DMS114 treated with DMSO at 0.1 percent for 48 hours (cell line): ENCODE measurements around the gene ELFN1.

Experiments used
- DNase-seq: peaks from one replicate; lab custom pipeline; 2025; ENCODE audit not compliant: unreplicated experiment; lab: John Stamatoyannopoulos, UW

The ELFN1 gene

DNA sequence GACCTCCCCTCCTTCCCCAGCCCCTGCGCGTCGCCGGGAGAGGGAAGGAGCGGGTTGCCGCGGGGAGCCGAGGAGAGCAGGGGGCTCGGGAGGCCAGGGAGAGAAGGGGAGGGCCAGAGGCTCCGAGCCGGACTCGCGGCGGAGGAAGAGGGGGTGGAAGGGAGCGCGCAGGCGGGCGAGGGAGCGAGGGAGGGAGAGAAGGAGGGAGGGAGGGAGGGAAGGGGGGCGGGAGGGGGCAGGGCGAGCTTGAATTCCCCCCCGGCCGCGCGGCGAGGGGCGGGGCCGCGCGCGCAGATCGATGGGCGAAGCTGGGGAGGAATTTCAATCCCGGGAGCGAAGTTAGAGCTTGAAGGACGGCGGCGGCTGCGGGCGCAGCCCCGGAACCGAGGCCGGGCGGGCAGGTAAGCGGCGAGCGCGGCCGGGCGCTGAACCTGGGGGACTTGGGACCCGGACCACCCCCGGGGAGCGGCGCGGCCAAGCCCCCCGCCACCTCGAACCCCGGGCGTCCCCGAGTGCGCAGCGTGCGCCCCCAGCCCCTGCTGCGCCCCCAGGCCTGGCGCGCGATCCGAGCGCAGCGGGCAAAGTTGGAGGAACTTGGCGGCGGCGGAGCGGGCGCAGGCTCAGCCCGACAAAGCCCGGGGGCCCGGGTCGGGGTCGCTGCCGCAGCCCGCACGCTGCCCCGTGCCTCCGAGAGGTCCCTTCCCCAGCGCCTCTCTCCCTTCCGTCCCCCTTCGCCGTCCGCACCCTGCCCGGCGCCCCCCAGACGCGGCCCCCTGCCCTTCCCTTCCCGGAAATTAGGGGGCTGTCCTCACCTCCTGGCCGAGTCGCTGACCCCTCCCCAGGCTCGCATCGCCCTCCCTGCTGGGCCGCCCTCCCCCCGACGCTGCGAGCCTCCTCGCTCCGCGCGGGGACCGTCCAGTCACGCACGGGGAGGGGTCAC is at the start of gene ELFN1:
TSS of gene ELFN1 (plus strand) at position 324 of the 940 bp plus-strand sequence. CDS start 74,320 bp downstream, outside the sequence.
- peak; percentile 37 for DNase-seq

DNA sequence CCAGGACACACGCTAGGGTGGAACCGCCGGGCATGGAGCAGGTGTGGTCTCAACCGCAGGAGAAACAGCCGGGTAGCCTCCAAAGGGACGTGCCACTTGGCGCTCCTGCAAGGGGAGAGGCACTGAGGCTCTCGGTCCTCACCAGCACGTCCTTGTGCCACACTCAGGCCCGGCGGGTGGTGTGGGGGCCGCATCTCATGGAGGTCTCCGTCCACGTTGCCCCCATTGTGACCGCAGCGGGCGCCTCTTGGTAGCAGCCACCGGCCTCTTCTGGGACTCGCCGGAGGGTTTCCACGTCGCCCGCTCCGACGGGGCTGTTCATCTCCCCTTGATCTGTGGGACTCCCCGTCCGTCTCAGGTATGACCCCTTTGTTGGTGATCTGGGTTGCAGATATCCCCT is 49.2 kb upstream of the ELFN1 start:
- no peak for DNase-seq

DNA sequence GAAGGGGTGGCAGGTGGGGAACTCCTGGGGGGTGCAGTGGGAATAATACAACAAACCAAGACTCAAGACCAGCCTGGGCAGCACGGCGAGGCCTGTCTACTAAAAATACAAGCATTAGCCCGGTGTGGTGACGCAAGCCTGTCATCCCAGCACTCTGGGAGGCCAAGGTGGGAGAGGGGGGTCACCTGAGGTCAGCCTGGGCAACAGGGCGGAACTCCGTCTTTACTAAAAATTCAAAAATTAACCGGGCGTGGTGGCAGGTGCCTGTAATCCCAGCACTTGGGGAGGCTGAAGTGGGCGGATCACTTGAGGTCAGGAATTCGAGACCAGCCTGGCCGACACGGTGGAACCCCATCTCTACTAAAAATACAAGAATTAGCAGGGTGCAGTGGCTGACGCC is 48.4 kb upstream of the ELFN1 start:
- DNase-seq = no peak

DNA sequence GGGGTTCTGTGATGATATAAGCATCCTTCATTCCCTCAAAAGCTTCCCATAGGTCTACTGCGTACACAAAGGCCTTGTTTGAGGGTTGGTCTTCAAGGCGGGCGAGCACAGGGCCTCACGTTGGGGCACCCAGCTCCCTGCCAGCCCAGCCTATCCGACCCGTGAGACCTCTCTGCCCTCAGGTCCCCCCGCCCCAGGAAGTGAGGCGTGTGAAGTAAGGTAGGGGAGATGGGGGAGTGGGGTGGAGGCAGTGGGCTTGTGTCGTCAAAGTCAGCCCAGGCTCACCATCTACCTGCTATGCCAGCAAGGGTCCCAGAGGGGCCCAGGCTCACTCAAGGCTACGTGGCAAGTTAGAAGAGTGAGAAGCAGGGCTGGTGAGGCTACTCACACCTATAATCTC is 47.6 kb upstream of the ELFN1 start:
- DNase-seq = no peak

DNA sequence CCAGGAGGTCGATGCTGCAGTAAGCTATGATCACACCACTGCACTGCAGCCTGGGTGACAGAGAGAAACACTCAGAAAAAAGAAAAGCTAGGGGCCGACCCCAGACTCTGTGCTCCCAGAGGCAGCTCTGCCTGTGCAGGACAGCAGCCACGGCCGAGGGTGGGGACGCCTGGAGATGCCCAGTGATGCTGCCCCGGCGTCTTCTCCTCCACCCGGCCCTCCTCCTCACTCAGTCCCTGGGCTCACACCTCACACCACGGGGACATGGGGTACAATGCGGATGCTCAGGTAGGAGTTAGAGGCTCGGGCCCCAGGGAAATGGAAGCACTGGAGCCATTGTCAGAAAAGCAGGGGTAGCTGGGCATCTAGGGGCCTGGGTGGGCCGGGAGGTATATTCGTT is 46.3 kb upstream of the ELFN1 start:
- no peak for DNase-seq

DNA sequence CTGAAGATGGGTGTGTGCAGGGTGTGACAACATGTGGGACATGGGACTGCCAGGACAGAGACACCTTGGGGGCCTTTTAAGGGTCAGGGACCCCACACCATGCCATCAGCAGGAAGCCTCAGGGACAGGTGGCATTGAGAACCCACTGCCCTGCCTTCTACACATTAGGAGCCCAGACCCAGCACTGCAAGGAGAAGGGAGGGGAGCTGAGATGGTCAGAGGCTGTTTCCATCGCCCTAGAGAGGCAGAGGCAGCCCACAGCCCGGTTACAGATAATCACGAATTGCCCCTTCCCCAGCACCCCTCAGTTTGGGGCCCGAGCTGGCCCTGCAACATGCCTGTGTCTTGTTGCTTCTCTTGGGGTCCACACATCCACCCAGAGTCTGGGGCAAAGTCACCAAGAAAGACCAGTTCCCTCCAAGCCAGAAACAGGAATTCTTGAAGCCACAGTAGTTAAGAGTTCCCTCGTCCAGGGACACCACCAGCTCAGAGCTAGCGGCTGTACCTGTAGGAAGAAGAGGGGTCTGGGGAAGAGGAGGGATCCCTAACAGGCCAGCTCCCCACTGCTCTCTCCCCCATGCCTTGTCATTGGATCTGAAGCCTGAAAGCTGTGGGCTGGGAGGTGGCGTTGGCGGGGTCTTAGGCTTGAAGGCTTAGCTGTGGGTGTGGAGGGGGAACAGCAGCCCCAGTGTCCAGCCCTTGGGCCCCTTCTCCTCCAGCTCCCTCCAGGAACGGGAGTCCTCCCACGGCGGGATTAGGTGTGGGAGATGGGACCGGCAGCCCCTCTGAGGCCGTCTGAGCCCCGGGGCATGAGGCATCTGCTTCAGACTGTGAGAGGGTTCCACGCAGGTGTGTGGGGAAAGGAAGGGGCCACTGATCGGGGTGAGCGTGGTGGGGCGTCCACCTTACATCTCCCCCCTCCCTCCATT is 44.8 kb upstream of the ELFN1 start:
- no peak for DNase-seq

DNA sequence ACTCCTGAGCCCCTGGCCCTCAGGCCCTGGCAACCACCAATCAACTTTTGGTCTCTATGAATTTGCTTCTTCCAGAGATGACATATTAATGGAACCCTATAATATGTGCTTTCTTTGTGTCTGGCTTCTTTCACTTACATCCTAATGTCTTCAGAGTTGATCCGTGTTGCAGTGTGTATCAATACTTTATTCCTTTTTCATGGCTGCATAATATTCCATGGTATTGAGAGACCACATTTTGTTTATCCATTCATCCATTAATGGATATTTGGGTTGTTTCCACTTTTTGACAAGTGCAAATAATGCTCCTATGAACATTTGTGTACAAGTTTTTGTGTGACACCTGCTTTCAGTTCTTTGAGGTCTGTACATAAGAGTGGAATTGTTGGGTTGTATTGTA is 43.3 kb upstream of the ELFN1 start:
- no peak for DNase-seq

DNA sequence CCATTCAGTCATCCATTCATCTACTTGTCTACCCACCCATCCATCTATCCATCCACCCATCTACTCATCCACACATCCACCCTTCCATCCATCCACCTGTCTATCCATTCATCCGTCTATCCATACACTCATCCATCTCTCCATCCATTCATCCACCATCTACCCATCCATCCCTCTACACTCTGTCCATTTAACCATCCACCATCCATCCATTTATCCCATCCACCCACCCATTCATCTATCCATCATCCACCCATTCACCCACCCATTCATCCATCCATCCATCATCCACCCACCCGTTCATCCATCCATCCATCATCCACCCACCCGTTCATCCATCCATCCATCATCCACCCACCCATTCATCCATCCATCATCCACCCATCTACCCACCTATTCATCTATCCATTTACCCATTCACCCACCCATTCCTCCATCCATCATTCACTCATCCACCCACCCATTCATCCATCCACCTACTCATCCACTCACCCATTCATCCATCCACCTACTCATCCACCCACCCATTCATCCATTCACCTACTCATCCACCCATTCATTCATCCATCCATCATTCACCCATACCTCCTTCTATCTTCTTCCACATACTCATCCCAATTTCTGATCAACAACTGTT is 39.3 kb upstream of the ELFN1 start:
- DNase-seq = no peak

DNA sequence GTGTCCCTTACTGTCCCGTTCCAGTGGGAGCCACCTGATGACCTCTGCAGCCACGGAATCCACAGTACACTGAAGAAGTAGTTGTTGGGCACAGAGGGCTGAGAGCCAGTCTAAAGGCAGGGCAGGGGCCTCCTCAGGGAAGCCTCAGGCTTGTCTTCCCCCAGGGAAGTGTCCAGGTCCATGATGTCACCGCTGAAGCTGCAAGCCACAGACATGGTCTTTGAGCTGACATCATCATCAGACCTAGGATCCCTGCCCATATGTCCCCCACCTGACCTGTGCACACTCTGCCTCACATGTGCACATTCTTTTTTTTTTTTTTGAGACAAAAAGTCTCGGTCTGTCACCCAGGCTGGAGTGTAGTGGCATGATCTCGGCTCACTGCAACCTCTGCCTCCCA is 38.4 kb upstream of the ELFN1 start:
- no peak for DNase-seq

DNA sequence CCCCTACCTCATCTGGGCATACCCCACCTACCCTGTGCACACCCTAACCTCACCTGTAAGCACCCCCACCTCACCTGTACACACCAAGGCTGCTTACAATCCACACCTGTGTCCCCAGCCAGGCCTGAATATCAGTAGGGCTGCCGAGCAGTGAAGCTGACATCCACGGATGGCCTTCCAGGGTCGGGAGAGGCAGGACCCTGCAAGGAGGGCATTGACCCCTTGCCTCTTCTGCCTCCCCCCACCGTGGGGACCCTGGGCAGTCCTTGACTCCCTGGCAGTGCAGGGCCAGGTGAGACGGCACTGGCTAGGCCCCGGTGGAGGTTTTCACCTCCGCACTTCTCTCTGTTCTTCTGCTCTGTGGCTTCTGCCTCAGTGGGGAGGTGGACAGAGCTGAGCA is 37.6 kb upstream of the ELFN1 start:
- DNase-seq = no peak

DNA sequence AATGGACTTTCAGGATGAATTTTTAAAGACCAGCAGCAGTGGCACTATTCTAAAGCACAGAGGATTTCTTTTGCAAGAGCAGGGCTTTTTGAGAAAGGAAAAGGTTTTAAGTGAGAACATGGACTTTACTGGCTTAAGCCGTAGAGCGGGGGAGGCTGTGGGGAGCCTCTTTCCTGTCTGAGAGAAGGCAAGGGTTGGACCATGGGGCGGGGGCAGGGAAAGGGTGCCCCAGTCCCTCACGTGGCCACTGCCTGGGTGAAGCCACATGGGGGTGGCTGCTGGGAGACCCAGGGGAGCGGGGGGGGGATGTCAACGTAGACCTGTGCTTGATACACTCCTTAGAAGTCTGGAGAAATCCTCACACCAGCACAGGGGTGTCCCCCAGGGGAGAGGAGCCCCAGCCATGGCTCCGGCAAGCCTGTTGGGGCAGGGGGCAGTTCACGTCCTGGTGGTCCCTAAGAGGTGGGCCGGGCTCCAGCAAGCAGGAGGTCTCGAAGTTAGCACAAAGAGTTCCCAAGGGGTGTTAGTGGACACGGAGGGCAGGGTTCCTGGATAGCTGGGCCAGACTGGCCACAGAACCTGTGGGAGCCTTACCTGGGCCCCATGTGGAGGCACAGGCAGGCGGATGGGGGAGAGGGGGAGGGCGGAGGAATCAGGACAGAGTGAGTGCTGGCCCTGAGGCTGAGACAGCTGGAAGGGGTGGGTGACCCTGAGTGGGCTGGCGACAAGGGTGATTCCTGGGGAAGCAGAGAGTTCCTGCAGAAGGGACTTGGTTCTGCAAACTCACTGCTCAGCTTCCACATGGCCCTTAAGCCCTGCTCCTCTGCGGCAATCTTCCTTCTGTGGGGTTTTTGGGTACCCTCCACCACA is 36.9 kb upstream of the ELFN1 start:
- no peak for DNase-seq

DNA sequence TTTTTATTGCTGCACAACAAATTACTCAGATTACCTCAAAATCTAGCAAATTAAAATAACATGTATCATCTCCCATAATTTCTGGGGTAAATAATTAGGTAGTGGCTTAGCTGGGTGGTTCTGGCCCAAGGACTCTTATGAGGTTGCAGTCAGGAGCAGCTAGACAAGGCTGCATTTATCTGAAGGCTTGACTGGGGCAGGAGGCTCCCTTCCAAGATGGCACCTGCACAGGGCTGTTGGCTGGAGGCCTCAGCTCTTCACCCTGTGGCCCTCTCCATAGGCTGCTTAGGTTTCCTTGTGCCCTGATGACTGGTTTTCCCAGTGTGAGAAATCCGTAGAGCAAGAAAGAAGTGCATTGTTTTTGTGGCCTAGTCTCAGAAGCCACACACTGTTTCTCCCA is 34.7 kb upstream of the ELFN1 start:
- no peak for DNase-seq

DNA sequence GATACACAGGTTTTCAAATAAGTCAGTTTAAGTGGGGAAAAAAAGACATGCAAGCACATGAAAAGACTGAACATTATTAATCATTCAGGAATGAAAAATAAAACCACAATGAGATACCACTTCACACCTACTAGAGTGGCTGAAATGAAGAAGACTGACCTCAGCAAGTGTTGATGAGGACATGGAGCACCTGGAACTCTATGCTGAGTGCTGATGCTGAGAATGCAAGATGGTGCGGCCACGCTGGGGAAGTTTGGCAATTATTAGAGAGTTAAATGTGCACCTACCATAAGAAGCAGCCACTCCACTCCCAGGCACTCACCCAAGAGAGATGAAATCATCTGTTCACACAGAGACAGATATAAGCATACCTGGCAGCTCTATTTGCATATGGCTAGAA is 32.9 kb upstream of the ELFN1 start:
- DNase-seq = no peak

DNA sequence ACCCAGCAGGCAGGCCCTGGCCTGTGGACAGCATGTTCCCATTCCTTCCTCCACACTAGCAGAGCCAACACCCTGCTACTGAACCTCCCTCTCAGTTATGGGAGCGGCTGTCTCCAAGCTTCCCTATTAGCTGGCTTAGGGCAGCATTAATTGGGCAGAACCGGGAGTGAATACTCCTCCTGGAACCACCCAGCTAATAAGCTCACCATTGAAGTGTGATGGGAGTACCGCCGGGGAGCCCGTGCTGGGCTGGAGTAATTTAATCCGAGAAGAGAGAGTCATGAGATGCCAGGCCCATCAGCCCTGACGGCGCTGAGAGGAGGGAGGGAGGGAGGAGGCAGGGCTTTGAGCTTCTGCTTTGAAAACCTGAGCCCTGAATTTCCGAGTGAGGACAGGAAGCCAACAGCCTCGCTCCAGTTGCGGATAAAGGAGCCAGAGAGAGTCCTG is 31.8 kb upstream of the ELFN1 start:
- DNase-seq = no peak

DNA sequence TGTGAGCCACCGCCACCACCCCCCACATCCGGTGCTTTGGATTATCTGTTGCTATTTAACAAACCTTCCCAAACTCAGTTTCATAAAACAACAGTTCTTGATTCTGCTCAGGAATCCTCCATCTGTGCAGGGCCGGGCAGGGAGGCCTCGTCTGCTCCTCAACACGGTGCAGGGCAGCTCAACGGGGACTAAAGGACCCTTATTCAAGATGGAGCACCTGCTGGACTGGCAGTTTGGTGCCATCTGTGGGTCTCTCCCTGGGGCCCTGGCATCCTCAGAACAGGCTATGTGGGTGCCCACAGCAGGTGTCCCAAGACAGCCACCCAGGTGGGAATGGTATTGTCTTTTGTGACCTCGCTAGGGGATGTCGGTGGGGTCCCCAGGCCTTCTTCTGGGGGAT is 31.0 kb upstream of the ELFN1 start:
- DNase-seq = no peak

DNA sequence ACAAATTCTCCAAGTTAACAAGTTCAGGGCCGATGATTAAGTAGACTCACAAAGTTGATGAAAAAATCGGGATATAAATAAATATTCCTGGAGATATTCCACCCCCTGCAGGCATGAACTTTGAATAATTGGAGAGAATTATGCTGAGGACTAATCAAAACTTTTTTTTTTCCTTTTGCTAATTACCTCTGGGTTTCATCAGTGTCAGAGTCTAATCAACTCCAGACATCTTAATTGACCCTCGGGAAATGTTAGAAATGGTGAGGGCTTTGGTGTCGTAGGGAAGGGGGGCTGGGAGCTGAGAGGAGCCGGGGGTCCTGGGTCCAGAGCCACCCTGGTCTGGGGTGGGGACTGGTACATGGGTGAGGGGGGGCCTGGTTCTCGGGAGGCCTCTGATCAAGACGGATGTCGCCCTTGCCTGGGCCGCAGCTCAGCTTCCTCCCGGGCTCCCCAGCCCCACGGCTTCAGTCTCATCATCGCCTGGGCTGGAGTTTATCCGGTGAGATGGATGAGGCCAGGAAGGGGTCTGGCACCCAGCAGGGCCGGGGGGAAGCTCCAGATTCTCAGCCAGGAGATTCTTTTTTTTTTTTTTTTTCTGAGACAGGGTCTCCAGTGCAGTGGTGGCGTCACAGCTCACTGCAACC is 30.4 kb upstream of the ELFN1 start:
- no peak for DNase-seq

DNA sequence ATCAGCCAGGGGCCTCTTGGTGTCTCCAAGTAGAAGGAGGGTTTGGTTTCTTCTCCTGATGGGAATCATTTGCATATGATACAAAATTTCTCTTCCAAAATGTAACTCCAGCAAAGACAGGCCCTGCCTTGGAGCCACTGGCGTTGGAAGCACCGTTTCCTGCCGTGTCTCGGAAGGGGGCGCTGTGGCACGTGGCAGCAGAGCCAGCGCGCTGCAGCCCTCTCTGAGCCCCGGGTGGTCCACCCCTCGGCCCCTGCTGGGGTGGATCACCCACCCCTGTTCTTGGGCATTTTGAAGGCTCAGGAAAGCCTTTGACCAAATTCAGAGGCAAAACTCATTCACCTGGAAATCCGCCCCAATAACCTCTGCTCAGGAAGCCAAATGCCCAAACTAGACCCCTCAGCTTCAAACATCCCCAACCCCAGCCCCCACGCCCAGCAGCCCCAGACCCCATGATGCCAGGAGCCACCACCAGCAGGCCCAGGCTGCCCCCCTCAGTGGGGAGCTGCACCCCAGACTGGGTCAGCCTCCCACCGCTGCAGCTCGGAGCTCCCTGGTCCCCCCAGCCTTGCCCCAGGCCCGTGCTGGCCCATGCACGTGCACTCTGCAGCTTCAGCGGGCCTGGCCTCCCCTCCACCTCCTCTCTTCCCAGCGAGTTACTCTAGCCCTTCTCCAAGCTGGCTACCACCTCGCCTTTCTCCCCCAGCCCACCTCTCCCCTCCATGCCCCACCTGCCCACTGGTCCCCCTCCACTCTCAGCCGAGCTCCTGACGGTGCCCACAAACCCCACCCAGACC is 29.5 kb upstream of the ELFN1 start:
- DNase-seq = no peak

DNA sequence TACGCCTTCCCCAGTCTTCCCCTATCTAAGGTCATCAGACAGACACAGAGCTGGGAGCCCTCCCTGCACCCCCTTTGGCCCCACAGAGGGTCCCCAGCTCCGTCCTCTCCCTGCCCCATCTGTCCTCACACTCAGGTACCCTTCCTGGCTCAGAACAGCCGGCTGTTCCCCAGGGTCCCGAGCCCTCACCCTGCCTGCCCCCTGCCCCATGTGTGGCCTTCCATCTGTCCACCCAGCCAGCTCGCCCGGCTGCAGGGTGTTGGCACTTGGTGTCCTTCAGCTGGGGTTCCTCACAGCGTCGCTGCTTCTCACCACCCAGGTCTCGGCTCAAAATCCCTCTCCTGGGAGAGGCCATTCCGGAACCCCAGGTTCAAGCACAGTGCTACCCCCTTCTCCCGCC is 28.9 kb upstream of the ELFN1 start:
- DNase-seq = no peak

DNA sequence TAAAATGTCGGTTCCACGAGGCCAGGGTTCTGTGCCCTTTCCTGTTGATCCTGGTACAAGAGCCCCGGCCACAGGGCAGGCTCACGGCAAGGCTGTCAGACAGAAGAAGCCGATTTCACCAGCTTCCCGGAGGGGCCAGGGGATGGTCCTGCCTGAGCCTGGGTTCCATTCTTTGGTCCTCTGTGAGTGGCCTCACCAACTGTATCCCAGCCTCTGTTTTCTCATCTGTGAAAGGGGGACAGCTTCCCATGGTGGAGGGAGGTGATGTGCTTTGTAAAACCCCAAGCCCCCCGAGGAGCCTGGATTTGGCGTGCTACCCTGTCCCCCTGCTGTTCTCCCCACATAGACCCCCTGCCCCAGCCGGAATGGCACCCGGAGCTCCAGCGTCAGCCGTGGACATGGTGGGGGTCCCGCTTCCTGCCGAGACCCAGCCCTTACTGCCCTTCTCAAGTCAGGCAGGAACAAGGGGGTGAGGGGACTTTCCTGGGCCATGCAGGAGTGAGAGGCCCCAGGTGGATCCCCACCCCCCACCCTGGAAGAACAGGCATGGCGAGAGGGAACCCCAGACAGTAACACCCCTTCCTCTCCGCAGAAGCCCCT is 28.3 kb upstream of the ELFN1 start:
- DNase-seq = no peak
